HG03432 (cell line): Measurements from ENCODE around the gene CSTF1.
"Not testable (repeated sequence)": the region's sequence is repeated elsewhere in the genome, so short reads cannot be mapped to it uniquely, and the experiment has no call there.

Source experiments
- ATAC-seq: cut with Tn5 transposase; IDR thresholded peaks from one replicate; pipeline ENCODE4 v1.9.1; 2021; ENCODE audit warnings: mild to moderate bottlenecking, moderate library complexity; ENCODE audit not compliant: unreplicated experiment

The CSTF1 gene

GRCh38 chr20:56368351-56369134, 23.9 kb upstream of the CSTF1 start:
- no peak for ATAC-seq

- ATAC-seq: no peak
Observed at GRCh38 chr20:56369179-56369578, 23.3 kb upstream of the CSTF1 start.

- no peak for ATAC-seq
Observed at GRCh38 chr20:56371977-56372376, 20.5 kb upstream of the CSTF1 start.

- ATAC-seq: no peak
Observed at GRCh38 chr20:56372850-56373249, 19.6 kb upstream of the CSTF1 start.

GRCh38 chr20:56373942-56374341, 18.5 kb upstream of the CSTF1 start:
- no peak for ATAC-seq

GRCh38 chr20:56376331-56376730, 16.1 kb upstream of the CSTF1 start:
- no peak for ATAC-seq

- no peak for ATAC-seq
Observed at GRCh38 chr20:56378386-56378785, 14.1 kb upstream of the CSTF1 start.

GRCh38 chr20:56380375-56380774, 12.1 kb upstream of the CSTF1 start:
- no peak for ATAC-seq

GRCh38 chr20:56381501-56381900, 10.9 kb upstream of the CSTF1 start:
- peak; percentile 51 for ATAC-seq

GRCh38 chr20:56382696-56383095, 9.7 kb upstream of the CSTF1 start:
- ATAC-seq: no peak

GRCh38 chr20:56383334-56383733, 9.1 kb upstream of the CSTF1 start:
- ATAC-seq: no peak

- no peak for ATAC-seq
Observed at GRCh38 chr20:56385130-56385529, 7.3 kb upstream of the CSTF1 start.

- ATAC-seq: no peak
Observed at GRCh38 chr20:56386219-56386618, 6.2 kb upstream of the CSTF1 start.

GRCh38 chr20:56388882-56389281, 3.6 kb upstream of the CSTF1 start:
- ATAC-seq: no peak

- no peak for ATAC-seq
Observed at GRCh38 chr20:56389807-56390206, 2.6 kb upstream of the CSTF1 start.

- ATAC-seq: not testable (repeated sequence)
Observed at GRCh38 chr20:56390396-56390795, 2.0 kb upstream of the CSTF1 start.

GRCh38 chr20:56391037-56391436, 1.4 kb upstream of the CSTF1 start:
- no peak for ATAC-seq

GRCh38 chr20:56391596-56392131, 781 bp upstream of the CSTF1 start:
- ATAC-seq: peak; percentile 46

GRCh38 chr20:56392881-56393482, 537 bp downstream of the CSTF1 start:
- no peak for ATAC-seq

GRCh38 chr20:56393653-56394052, 1.2 kb downstream of the CSTF1 start:
- no peak for ATAC-seq

- no peak for ATAC-seq
Observed at GRCh38 chr20:56395166-56395565, 2.7 kb downstream of the CSTF1 start.

GRCh38 chr20:56400001-56400640, 7.7 kb downstream of the CSTF1 start:
- peak; percentile 69 for ATAC-seq
